Measurements from ENCODE around the gene MUC4. TPM values are rescaled to one million over a fixed set of nuclear protein-coding genes. Genes with fewer than 3 reads are reported as not detected.
"Not testable (repeated sequence)": the region's sequence is repeated elsewhere in the genome, so short reads cannot be mapped to it uniquely, and the experiment has no call there.

Gene MUC4
- total and polyA plus RNA-seq, 8 donors, result 0.73 to 355 (median 37.5) TPM; not detected in 1

GRCh38 chr3:195790901-195791300 lies 20.8 kb downstream of the MUC4 start:
- no peak for DNase-seq
- TF ChIP-seq POLR2AphosphoS5 (IDR thresholded peaks at IDR 0.05) (no peak), EP300 (IDR thresholded peaks at IDR 0.05) (no peak), POLR2A (IDR thresholded peaks at IDR 0.05) (no peak), CTCF (IDR thresholded peaks at IDR 0.05) (no peak)
- no peaks in the 10 kb centered on the region for H3K4me1 ChIP-seq
- intact Hi-C loops (cut with DNase I; ENCODE audit: low total_unique reads), result no loop called here
- WGBS, 5 donors, result 83 to 91% (median 88%) methylated on average over 4 of the region's 4 CpGs
- peaks cover 0 to 9% (median 0%) of the 10 kb centered on the region in 4 donors for H3K36me3 ChIP-seq
- no peaks in the 10 kb centered on the region for H3K27me3 ChIP-seq
- H3K4me3 ChIP-seq, result no peak overlapping the region
- H3K9me3 ChIP-seq, result peaks cover 0 to 6% (median 0%) of the 10 kb centered on the region in 4 donors
- no peak overlapping the region for H3K27ac ChIP-seq

DNA sequence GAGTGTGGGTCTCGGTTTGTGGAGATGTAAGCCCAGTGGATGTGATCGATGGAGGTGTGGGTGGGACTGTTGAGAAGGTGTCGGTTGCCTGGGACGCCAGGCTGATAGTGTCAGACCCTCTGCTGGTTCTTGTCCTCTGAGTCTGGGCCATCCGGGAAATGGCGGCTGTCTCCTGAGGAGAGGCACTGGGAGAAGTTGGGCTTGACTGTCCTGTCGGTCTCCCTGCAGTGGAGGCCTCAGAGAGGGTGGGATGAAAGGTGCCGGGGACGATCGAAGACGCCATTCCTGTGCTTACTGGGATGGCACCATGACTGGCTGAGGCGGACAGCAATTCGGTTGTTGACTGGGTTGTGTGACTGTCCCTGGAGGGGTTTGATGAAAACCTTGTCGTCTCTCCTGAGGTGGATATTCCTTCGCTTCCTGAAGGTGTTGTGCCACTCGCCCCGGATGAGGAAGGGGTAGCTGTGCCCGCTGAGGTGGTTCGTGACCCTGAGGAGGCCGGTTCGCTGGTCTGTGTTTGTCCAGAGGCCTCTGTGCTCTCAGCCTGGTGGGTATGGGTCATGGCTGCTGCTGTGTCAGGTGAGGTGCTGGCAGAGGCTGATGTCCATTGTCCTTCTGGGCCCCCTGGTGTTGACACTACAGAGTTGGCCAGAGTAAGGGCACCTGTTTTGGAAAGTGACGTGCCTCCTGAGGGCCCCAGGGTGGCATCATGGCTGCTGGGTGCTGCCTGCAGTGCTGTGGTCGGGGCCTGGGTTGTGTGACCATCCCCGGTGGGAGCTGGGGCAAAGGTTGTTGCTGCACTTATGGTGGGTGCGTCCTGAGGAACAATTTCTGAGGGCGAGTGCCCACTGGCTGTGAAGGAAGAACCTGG lies 22.8 kb downstream of the MUC4 start:
- H3K4me1 ChIP-seq, result no peaks in the 10 kb centered on the region
- no peak for DNase-seq
- TF ChIP-seq CTCF (IDR thresholded peaks at IDR 0.05), result no peak
- no peak for TF ChIP-seq EP300 (IDR thresholded peaks at IDR 0.05)
- no peak for TF ChIP-seq POLR2A (IDR thresholded peaks at IDR 0.05)
- TF ChIP-seq POLR2AphosphoS5 (IDR thresholded peaks at IDR 0.05), result no peak
- peaks cover 0 to 18% (median 0%) of the 10 kb centered on the region in 4 donors for H3K36me3 ChIP-seq
- WGBS, 5 donors, result 84 to 94% (median 89%) methylated on average over 24 to 26 of the region's 26 CpGs
- intact Hi-C loops (cut with DNase I; ENCODE audit: low total_unique reads), result no loop called here
- no peak overlapping the region for H3K4me3 ChIP-seq
- peaks cover 0 to 6% (median 0%) of the 10 kb centered on the region in 4 donors for H3K9me3 ChIP-seq
- no peaks in the 10 kb centered on the region for H3K27me3 ChIP-seq
- H3K27ac ChIP-seq, result no peak overlapping the region

GRCh38 chr3:195785781-195786405 lies 25.8 kb downstream of the MUC4 start:
- 84 to 92% (median 88%) methylated on average over 21 of the region's 21 CpGs for WGBS, 5 donors
- H3K27me3 ChIP-seq; H3K4me3 ChIP-seq; DNase-seq; intact Hi-C loops (cut with DNase I; ENCODE audit: low total_unique reads); H3K4me1 ChIP-seq; H3K27ac ChIP-seq; H3K9me3 ChIP-seq: not testable (repeated sequence)
- H3K36me3 ChIP-seq, result peaks cover 0 to 20% (median 0%) of the 10 kb centered on the region in 4 donors

DNA sequence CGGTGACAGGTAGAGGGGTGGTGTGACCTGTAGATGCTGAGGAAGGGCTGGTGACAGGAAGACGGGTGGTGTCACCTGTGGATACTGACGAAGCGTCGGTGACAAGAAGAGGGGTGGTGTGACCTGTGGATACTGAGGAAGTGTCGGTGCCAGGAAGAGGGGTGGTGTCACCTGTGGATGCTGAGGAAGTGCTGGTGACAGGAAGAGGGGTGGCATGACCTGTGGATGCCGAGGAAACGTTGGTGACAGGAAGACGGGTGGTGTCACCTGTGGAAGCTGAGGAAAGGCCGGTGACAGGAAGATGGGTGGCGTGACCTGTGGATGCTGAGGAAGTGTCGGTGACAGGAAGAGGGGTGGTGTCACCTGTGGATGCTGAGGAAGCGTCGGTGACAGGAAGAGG lies 27.7 kb downstream of the MUC4 start:
- DNase-seq; H3K4me1 ChIP-seq; H3K27me3 ChIP-seq; H3K9me3 ChIP-seq; H3K4me3 ChIP-seq; intact Hi-C loops (cut with DNase I; ENCODE audit: low total_unique reads); H3K27ac ChIP-seq: not testable (repeated sequence)
- H3K36me3 ChIP-seq, result peaks cover 0 to 14% (median 0%) of the 10 kb centered on the region in 4 donors
- WGBS, 5 donors, result 85 to 90% (median 89%) methylated on average over 14 of the region's 14 CpGs

DNA sequence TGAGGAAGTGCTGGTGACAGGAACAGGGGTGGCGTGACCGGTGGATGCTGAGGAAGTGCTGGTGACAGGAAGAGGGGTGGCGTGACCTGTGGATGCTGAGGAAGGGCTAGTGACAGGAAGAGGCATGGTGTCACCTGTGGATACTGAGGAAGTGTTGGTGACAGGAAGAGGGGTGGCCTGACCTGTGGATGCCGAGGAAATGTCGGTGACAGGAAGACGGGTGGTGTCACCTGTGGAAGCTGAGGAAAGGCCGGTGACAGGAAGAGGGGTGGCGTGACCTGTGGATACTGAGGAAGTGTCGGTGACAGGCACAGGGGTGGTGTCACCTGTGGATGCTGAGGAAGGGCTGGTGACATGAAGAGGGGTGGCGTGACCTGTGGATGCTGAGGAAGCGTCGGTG lies 30.5 kb downstream of the MUC4 start:
- H3K4me1 ChIP-seq; H3K27ac ChIP-seq; DNase-seq; H3K27me3 ChIP-seq; intact Hi-C loops (cut with DNase I; ENCODE audit: low total_unique reads); H3K9me3 ChIP-seq; H3K4me3 ChIP-seq: not testable (repeated sequence)
- peaks cover 0 to 14% (median 0%) of the 10 kb centered on the region in 4 donors for H3K36me3 ChIP-seq
- 77 to 89% (median 82%) methylated on average over 9 to 12 of the region's 12 CpGs for WGBS, 5 donors

- H3K27me3 ChIP-seq, result peaks cover 0 to 5% (median 0%) of the 10 kb centered on the region in 3 donors
- no peaks in the 10 kb centered on the region for H3K4me1 ChIP-seq
- WGBS, 5 donors, result 82 to 90% (median 85%) methylated on average over 6 to 11 of the region's 11 CpGs
- H3K4me3 ChIP-seq, result no peak overlapping the region
- TF ChIP-seq CTCF (IDR thresholded peaks at IDR 0.05), result no peak
- no peak for TF ChIP-seq POLR2AphosphoS5 (IDR thresholded peaks at IDR 0.05)
- TF ChIP-seq POLR2A (IDR thresholded peaks at IDR 0.05), result no peak
- no peak for TF ChIP-seq EP300 (IDR thresholded peaks at IDR 0.05)
- H3K36me3 ChIP-seq, result no peaks in the 10 kb centered on the region
- intact Hi-C loops (cut with DNase I; ENCODE audit: low total_unique reads), result no loop called here
- no peak for DNase-seq
- H3K9me3 ChIP-seq, result no peaks in the 10 kb centered on the region
- no peak overlapping the region for H3K27ac ChIP-seq
These were observed 33.8 kb downstream of the MUC4 start for GRCh38 chr3:195777975-195778374.

All from stomach (tissue), 9 donors.